ENCODE results near the gene DGCR8.

Gene DGCR8

GRCh38 chr22:20142711-20143621 is 62.9 kb downstream of the DGCR8 start:
- no peak for DNase-seq

GRCh38 chr22:20143883-20144665 is 64.0 kb downstream of the DGCR8 start:
- no peak for DNase-seq

GRCh38 chr22:20145206-20145831 is 65.3 kb downstream of the DGCR8 start:
- DNase-seq: no peak

GRCh38 chr22:20145832-20146223 is 65.8 kb downstream of the DGCR8 start:
- DNase-seq: no peak

GRCh38 chr22:20146777-20147176 is 66.7 kb downstream of the DGCR8 start:
- no peak for DNase-seq

GRCh38 chr22:20147237-20147988 is 67.4 kb downstream of the DGCR8 start:
- no peak for DNase-seq

- DNase-seq: no peak
These were observed 68.4 kb downstream of the DGCR8 start for GRCh38 chr22:20148414-20148813.

GRCh38 chr22:20149257-20150250 is 69.5 kb downstream of the DGCR8 start:
- no peak for DNase-seq

- no peak for DNase-seq
These were observed 70.6 kb downstream of the DGCR8 start, which contains the start of gene CCDC188 for GRCh38 chr22:20150381-20151275. TSS of gene CCDC188 (minus strand) at chr22:20151055. CDS start at chr22:20150986, 69 bp downstream.

GRCh38 chr22:20151276-20151588 is 71.2 kb downstream of the DGCR8 start:
- no peak for DNase-seq

- no peak for DNase-seq
These were observed 72.4 kb downstream of the DGCR8 start for GRCh38 chr22:20152464-20152890.

GRCh38 chr22:20153945-20154344 is 73.9 kb downstream of the DGCR8 start:
- DNase-seq: no peak

- DNase-seq: no peak
These were observed 74.7 kb downstream of the DGCR8 start for GRCh38 chr22:20154602-20155187.

- peak; percentile 24 for DNase-seq
These were observed 75.4 kb downstream of the DGCR8 start for GRCh38 chr22:20155330-20156041.

- no peak for DNase-seq
These were observed 76.0 kb downstream of the DGCR8 start for GRCh38 chr22:20156042-20156389.

GRCh38 chr22:20156611-20157429 is 76.8 kb downstream of the DGCR8 start:
- peak; percentile 88 for DNase-seq

- DNase-seq: no peak
These were observed 77.6 kb downstream of the DGCR8 start for GRCh38 chr22:20157430-20158183.
